HEK293 (cell line): ENCODE measurements around the gene PRG2.

Experiments used
- SETDB1 ChIP-seq: IDR thresholded peaks from one replicate; pipeline ENCODE4 v1.6.1; 2017; ENCODE audit warnings: mild to moderate bottlenecking, low read length, moderate library complexity, mixed read lengths; ENCODE audit not compliant: insufficient read length
- ZBTB7A ChIP-seq: fragments of 450-650 bp; formaldehyde crosslinking; IDR thresholded peaks from 2 replicates; pipeline ENCODE4 v1.5.1; 2016; ENCODE audit warnings: low read depth, missing biosample characterization, missing genetic modification characterization
- ZNF121 ChIP-seq: fragments of 450-650 bp; formaldehyde crosslinking; IDR thresholded peaks from 2 replicates; pipeline ENCODE4 v1.5.1; 2016; ENCODE audit warnings: missing biosample characterization, missing genetic modification characterization
- ZNF274 ChIP-seq, 2 experiments: fragments of 200-500 bp in 1 of 2; fragments of 450-650 bp in 1 of 2; sonication (Bioruptor generic) in 1 of 2; formaldehyde crosslinking in 1 of 2; IDR thresholded peaks; 2 replicates each; pipeline versions ENCODE4 v1.5.1 to v1.6.1; 2014 to 2016; ENCODE audit warnings: borderline replicate concordance in 1 of 2, inconsistent platforms in 1 of 2, low read length in 1 of 2, missing biosample characterization in 1 of 2, missing genetic modification characterization in 1 of 2
- ZNF473 ChIP-seq: fragments of 450-650 bp; formaldehyde crosslinking; IDR thresholded peaks from 2 replicates; pipeline ENCODE4 v1.5.1; 2017; ENCODE audit warnings: missing biosample characterization, missing genetic modification characterization
- ZNF747 ChIP-seq: fragments of 450-650 bp; formaldehyde crosslinking; IDR thresholded peaks from 2 replicates; pipeline ENCODE4 v1.5.1; 2016; ENCODE audit warnings: missing biosample characterization, missing genetic modification characterization
- TF ChIP-seq, protein P1 (sequence below): fragments of 450-650 bp; formaldehyde crosslinking; IDR thresholded peaks from 2 replicates; pipeline ENCODE4 v1.5.1; 2016; ENCODE audit warnings: missing biosample characterization, missing genetic modification characterization
- TF ChIP-seq, protein P2 (sequence below): fragments of 450-650 bp; formaldehyde crosslinking; IDR thresholded peaks from 2 replicates; pipeline ENCODE4 v1.5.1; 2016; ENCODE audit warnings: missing biosample characterization, missing genetic modification characterization, low read depth
- TF ChIP-seq, protein P3 (sequence below): sonication (generic); formaldehyde crosslinking; IDR thresholded peaks from 2 replicates; pipeline ENCODE4 v1.8.1; 2022; ENCODE audit warnings: mild to moderate bottlenecking, moderate library complexity, missing genetic modification reagents
- TF ChIP-seq, protein P4 (sequence below): fragments of 450-650 bp; formaldehyde crosslinking; IDR thresholded peaks from 2 replicates; pipeline ENCODE4 v1.5.1; 2017; ENCODE audit warnings: missing biosample characterization, missing genetic modification characterization

DNA sequence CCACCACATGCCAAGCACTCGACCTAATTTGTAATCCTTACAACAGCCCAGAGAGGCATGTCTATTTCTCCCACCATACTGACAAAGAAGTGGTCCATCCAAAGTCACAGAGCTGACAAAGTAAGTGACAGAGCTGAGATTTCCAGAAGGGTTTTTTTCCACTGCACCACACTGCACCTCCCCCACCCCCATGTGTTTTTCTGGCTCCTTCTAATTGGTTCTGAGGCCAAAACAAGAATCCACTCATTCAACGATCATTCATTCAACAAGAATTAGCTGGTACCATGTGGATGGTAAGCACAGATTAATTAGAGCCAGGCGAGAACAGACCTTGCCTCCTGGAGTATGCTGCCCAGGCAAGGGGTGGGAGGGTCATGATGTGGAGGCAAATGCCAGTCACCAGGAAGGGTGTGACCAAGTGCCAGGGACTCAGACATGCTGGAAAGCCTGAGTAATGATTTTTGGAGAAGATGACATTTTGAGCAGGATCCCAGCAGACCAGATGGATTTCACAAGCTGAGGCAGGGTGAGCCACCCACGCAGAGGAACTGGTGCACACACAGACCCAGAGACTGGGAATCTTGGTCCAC lies 14.9 kb upstream of the PRG2 start:
- TF ChIP-seq, protein P1, sequence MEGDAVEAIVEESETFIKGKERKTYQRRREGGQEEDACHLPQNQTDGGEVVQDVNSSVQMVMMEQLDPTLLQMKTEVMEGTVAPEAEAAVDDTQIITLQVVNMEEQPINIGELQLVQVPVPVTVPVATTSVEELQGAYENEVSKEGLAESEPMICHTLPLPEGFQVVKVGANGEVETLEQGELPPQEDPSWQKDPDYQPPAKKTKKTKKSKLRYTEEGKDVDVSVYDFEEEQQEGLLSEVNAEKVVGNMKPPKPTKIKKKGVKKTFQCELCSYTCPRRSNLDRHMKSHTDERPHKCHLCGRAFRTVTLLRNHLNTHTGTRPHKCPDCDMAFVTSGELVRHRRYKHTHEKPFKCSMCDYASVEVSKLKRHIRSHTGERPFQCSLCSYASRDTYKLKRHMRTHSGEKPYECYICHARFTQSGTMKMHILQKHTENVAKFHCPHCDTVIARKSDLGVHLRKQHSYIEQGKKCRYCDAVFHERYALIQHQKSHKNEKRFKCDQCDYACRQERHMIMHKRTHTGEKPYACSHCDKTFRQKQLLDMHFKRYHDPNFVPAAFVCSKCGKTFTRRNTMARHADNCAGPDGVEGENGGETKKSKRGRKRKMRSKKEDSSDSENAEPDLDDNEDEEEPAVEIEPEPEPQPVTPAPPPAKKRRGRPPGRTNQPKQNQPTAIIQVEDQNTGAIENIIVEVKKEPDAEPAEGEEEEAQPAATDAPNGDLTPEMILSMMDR (tag by site-specific recombination) = no peak
- TF ChIP-seq ZNF121 (tag by site-specific recombination) = no peak
- TF ChIP-seq SETDB1 = no peak
- TF ChIP-seq, protein P2, sequence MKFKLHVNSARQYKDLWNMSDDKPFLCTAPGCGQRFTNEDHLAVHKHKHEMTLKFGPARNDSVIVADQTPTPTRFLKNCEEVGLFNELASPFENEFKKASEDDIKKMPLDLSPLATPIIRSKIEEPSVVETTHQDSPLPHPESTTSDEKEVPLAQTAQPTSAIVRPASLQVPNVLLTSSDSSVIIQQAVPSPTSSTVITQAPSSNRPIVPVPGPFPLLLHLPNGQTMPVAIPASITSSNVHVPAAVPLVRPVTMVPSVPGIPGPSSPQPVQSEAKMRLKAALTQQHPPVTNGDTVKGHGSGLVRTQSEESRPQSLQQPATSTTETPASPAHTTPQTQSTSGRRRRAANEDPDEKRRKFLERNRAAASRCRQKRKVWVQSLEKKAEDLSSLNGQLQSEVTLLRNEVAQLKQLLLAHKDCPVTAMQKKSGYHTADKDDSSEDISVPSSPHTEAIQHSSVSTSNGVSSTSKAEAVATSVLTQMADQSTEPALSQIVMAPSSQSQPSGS (tag by site-specific recombination) = no peak
- TF ChIP-seq, protein P3, sequence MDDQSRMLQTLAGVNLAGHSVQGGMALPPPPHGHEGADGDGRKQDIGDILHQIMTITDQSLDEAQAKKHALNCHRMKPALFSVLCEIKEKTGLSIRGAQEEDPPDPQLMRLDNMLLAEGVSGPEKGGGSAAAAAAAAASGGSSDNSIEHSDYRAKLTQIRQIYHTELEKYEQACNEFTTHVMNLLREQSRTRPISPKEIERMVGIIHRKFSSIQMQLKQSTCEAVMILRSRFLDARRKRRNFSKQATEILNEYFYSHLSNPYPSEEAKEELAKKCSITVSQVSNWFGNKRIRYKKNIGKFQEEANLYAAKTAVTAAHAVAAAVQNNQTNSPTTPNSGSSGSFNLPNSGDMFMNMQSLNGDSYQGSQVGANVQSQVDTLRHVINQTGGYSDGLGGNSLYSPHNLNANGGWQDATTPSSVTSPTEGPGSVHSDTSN (CRISPR knock-in tag) = no peak
- no peak for TF ChIP-seq ZNF747 (tag by site-specific recombination)
- no peak for TF ChIP-seq ZNF473
- TF ChIP-seq, protein P4, sequence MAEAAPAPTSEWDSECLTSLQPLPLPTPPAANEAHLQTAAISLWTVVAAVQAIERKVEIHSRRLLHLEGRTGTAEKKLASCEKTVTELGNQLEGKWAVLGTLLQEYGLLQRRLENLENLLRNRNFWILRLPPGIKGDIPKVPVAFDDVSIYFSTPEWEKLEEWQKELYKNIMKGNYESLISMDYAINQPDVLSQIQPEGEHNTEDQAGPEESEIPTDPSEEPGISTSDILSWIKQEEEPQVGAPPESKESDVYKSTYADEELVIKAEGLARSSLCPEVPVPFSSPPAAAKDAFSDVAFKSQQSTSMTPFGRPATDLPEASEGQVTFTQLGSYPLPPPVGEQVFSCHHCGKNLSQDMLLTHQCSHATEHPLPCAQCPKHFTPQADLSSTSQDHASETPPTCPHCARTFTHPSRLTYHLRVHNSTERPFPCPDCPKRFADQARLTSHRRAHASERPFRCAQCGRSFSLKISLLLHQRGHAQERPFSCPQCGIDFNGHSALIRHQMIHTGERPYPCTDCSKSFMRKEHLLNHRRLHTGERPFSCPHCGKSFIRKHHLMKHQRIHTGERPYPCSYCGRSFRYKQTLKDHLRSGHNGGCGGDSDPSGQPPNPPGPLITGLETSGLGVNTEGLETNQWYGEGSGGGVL (tag by site-specific recombination) = no peak
- TF ChIP-seq ZBTB7A = no peak
- TF ChIP-seq ZNF274 (IDR thresholded peaks at IDR 0.05; ENCODE audit: low read length) = no peak
- no peak for TF ChIP-seq ZNF274 (tag by site-specific recombination; IDR thresholded peaks at IDR 0.05; ENCODE audit: borderline replicate concordance)
